ENCODE results near the gene SLC6A1. TPM values are rescaled to one million over a fixed set of nuclear protein-coding genes. Genes with fewer than 3 reads are reported as not detected.

SLC6A1 gene
- total RNA-seq = under 0.01 TPM in 1 of 2 replicates, not detected in the other

DNA sequence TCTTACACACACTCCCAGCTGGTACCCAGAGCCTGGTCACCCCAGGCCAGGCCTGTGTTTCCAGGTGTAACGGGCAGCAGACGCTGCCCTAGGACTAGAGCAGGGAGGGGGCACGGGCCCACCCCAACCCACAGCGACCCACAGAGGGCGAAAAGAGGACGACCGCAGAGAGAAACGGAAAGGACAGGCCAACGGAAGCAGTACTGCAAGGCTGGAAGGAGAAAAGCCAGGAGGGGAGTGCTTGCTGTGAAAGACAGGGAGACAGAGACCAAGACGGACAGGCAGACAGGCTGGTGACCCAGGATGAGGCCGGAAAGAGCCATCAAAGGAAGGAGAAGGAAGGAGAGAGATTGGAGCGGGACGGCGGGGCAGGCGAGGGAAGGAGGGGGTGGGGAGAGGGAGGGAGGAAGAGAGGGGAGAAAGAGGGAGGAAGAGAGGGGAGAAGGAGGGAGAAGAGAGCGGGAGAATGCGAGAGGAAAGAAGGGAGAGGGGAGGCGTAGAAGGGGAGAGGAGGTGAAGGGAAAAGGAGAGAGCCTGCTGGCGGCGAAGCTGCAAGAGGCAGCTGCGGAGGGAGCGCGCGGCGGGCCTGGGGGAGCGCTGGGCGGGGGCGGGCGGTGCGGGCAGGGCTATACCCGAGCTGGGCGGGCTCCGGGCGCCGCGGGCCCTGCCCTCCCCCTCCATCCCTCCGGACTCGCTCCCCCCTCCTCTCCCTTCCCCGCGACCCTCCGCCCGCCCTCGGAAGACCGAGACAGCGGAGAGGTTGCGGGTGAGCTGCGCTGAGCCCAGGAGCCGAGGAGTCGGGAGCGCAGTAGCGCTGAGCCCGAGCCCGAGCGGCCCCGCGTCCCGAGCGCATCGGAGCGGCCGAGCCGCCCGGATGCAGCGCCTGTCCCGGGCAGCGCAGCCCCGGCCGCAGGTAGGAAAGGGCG, at the start of gene SLC6A1:
Gene SLC6A1, plus strand, starts transcription at position 732 of the 926 bp plus-strand sequence. CDS start 24,464 bp downstream, outside the sequence.

Other genes starting within 250 kb of the SLC6A1 start
- under 0.01 TPM in 2 replicates for gene SLC6A11, start 176.5 kb upstream of the SLC6A1 start, total RNA-seq
- gene HRH1, start 161.7 kb downstream of the SLC6A1 start, total RNA-seq = 7.1 and 9.6 TPM in 2 replicates